ENCODE results near the gene TMOD1.

Gene TMOD1

DNA sequence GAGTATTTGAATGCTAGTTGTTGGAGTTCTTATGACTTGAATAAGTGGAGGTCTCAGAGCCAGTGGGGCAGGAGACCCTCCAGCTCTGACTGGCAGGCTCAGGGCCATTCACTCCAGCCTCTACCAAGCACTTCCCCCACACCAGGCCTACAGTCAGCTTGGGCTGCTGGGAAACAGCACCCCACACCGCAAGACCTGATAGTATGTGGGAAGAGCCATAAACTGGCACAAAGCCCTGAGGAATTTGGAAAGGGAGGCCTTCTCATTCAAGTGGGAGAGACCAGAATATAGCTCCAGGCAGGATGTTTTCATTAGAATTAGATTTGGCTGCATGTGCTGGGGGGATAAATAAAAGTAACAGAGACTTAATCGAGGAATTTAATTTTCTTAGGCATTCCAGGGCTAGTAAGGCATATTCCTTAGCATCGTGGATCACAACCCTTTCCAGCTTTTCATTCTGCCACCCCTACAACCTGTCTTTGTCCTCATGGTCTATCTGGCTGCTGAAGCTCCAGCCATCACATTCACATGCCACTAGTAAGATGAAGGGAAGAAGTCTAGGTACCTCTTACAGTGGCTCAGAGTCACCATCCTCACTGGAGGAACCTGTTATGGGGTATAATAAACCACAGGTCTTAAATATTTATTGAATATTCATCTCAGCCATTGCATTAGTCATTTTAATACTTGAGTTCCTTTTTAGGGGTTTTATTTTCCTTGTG lies 47.5 kb downstream of the TMOD1 start:
- DNase-seq, result no peak

GRCh38 chr9:97550386-97550785 lies 48.9 kb downstream of the TMOD1 start:
- DNase-seq, result no peak

DNA sequence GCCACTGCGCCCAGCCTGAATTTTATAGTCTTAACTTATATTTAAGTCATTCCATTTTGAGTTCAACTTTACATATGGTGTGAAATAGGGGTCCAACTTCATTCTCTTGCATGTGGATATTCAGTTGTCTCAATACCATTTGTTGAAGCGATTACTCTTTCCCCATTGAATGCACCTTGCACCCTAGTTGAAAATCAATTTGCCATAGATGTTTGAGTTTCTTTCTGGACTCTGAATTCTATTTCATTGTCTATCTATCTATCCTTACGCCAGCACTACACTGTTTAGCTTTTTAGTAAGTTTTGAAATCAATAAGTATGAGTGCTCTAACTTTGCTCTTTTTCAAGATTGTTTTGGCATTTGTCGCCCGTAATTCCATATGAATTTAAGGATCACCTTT lies 49.8 kb downstream of the TMOD1 start:
- no peak for DNase-seq

- DNase-seq, result no peak
Measured at GRCh38 chr9:97553141-97553540, 51.7 kb downstream of the TMOD1 start.

DNA sequence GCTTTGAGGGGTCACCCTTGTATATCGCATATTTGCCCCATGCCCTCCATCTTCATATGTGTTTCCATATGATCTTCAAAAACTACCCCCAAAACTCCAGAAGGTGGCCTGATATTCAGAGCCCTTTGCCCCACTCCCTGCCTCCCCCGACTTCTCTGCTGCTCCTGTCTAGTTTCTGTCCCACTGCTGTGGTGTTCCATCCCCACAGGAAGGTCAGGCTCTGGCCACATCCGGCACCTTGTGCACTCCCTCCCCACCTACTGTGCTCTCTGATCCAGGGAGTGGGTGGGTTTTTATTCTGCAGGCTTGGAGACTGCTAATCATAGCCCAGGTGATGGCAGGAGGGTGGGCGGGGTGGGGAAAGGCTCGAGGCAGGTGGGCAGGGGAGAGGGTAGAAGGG lies 52.4 kb downstream of the TMOD1 start:
- DNase-seq, result no peak

- no peak for DNase-seq
Measured at GRCh38 chr9:97554566-97555075, 53.2 kb downstream of the TMOD1 start.

GRCh38 chr9:97555164-97555563 lies 53.7 kb downstream of the TMOD1 start:
- no peak for DNase-seq

DNA sequence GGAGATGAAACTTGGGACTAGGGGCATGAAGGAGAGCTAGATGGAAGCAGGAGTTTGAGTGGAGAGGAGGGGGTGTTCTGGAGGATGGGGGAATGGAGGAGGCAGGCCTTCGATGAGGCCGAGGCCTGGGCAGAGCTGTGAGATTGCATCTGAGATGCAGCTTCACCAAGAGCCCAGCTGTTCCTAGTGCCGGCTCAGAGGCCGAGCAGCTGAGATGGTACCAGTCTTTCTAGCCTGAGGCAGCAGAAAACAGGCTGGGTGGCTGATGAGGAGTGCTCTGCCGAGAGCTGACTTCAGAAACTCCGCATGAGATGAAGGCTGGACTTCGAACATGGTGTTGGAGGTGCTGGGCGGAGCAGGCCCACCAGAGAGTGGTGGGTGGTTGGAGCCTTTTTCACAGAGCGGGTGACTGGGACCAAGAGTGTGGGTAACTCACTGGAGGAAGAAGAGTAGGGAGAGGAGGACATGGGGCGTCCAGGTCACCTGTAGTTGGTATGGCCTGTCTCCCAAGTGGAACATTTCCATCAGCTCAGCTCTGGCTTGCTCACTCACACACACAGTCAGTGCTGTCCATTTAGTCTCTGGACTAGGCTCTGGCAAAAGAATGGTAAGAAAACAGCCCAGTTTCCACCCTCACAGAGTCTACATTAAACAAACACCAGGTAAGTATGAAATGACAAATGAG lies 54.7 kb downstream of the TMOD1 start:
- DNase-seq, result no peak

GRCh38 chr9:97556721-97557605 lies 55.5 kb downstream of the TMOD1 start:
- DNase-seq, result no peak

DNA sequence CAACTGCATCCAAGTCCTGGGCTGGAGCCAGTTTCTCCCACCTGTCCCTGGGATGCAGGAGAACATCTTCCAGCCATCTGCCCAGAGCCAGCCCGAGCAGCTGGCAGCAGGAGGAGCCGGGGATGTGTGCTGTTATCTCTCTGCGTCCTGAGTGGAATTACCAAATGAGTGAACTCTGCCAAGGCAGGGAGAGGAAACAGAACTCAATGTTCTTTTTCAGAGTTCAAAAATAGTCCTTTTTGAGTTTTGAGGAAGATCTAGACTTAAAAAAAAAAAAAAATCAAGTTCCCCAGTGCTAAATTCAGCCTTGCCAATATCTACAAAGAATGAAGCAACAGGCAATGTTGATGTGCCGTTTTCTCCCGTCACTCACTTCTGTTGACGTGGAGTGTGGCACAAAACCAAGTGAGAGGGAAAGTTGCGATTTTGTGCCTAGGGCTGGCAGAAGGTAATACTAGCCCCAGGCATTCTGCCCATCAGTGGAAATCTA lies 56.2 kb downstream of the TMOD1 start:
- no peak for DNase-seq

DNA sequence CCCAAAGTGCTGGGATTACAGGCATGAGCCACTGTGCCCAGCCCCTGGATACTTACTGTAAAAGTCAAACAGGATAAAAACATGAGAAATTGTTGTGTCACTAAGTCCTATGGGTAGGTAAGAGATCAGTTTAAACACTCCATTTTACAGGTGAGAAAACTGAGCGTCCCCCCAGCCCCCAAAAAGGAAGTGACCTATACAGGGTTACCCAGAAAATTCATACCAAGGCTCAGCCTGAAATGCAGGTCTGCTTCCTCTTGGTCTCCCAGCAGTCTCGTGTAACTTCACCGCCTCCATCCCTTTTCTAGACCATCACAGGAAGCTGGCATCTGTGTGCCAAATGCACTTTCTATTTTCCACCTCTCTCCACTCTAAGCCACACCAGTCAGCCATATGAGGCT lies 57.2 kb downstream of the TMOD1 start:
- no peak for DNase-seq

GRCh38 chr9:97559111-97559514 lies 57.6 kb downstream of the TMOD1 start:
- no peak for DNase-seq

DNA sequence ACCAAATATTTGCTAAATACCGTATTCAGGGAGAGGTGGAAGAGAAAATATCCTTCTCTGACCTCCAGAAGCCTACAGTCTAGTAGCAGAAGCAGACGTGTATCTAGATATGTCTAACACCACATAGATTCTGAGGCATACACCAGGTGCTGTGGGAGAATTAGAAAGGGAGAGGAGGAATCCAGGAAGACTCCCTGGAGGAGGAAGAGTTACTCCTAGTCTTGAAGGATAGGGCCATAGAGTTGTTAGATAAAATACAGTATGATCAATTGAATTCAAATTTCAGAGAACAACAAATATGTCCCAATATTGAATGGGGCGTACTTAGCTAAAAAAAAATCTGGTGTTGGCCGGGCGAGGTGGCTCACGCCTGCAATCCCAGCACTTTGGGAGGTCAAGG lies 58.7 kb downstream of the TMOD1 start:
- DNase-seq, result no peak

GRCh38 chr9:97560851-97561250 lies 59.4 kb downstream of the TMOD1 start:
- DNase-seq, result no peak

GRCh38 chr9:97561501-97561900 lies 60.0 kb downstream of the TMOD1 start:
- DNase-seq, result no peak

GRCh38 chr9:97562542-97562941 lies 61.1 kb downstream of the TMOD1 start:
- no peak for DNase-seq

DNA sequence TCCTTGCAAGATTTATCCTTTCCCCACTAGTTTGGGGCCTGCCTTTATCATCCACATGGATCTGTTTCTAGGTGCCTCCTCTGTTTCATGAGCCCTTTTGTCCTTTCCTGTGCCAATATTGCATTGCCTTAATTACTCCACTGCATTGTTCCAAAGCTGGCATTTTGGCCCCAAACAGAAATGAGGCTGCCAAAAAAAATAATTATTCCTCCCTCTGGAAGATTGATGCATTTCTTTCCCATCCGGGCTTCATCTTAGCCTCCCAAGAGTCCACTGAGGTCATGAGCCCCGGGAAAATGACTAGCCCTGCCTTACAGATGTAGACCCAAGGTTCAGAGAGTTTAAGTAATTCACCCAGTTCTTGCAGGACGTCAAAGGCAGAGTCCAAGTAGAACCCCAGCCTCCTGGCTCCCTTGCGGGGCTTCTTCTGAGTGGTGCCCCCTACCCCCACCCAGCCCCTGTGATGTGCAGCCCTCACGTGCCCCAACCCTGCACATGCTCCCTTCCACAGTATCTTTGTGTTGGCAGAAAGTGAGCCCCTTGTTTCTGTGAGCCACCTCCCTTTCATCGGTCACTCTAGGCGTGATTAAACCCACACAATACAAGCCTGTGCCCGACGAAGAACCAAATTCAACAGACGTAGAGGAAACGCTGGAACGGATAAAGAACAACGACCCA lies 62.1 kb downstream of the TMOD1 start:
- DNase-seq, result no peak

GRCh38 chr9:97564291-97565175 lies 63.1 kb downstream of the TMOD1 start:
- DNase-seq, result no peak

GRCh38 chr9:97565262-97565661 lies 63.8 kb downstream of the TMOD1 start:
- no peak for DNase-seq

- no peak for DNase-seq
Measured at GRCh38 chr9:97567182-97567893, 65.9 kb downstream of the TMOD1 start.

DNA sequence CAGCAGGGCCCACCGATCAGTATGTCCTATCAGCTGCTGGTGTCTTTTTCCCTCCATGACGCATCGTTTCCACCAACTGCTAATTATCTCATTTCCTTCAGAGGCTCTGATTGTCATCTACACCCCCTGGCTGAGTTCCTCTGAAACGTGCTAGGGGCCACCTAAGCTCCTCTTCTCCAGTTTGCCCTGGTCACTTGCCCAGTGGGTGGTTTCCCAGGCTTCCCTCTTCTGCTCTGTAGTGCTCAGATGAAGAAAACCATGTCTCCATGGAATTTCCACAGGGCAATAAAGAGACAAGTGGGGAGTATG lies 66.4 kb downstream of the TMOD1 start:
- DNase-seq, result no peak

Measured in effector CD8-positive, alpha-beta T cell (primary cell).